ENCODE results near the gene FOCAD.

Gene FOCAD

DNA sequence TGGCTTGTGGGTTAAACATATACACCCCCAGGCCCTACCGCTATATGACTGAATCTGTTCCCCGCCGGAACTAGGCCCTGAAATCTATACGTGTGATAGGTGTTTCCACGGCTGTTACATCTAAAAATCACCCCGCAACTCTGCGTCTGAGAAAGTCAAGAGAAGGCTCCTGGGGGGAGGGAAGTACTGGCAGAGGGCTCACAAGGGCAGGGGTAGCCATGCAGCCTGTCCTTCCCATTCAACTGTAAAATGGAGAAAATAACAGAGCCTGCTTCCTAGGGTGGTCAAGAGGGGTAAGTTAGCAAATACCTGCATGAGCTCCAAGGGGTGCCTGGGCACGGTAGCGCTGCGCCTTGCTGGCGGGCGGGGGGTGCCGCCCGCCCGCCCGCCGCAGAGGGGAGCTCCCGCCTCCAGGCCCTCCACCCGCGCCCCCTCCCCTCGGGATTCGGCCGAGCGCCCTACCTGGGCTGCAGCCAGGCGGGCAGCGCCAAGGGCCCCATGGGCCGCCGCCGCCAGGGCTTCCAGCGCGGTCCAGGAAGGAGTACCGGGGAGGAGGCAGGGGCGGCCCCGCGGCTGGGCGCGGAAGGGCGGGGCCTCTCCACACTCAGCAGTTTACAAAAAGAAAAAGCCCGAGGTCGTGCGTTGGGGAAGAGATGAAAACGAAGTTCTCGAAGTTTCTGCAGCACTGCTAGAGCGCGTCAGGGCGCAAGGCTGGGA, 347.2 kb downstream of the FOCAD start, which contains the start of gene HACD4:
Gene HACD4 (minus strand): TSS at position 550 of the 717 bp plus-strand sequence. CDS start 50 bp downstream, at position 500.
- Histone ChIP-seq H3K36me3 (ENCODE audit: insufficient read depth, low read length) (no peaks in the 10 kb centered on the region), H3K4me1 (ENCODE audit: insufficient read depth, low read length, poor library complexity, severe bottlenecking) (peaks cover 12% of the 10 kb centered on the region), H3K9ac (ENCODE audit: low read depth, low read length, poor library complexity, severe bottlenecking) (no peak within 1 kb of the TSS), H3K9me3 (ENCODE audit: insufficient read depth, low read depth, low read length) (no peaks in the 10 kb centered on the region), H2AFZ (ENCODE audit: low read length) (no peak within 1 kb of the TSS), H3F3A (ENCODE audit: low read depth) (no peaks in the 10 kb centered on the region), H4K20me1 (ENCODE audit: insufficient read depth, low read length, poor library complexity, severe bottlenecking) (no peaks in the 10 kb centered on the region), H3K4me3 (ENCODE audit: low read length, poor library complexity, severe bottlenecking) (peak within 1 kb of the TSS; percentile 21), H3K27me3 (ENCODE audit: insufficient read depth, low read length, poor library complexity, severe bottlenecking) (no peaks in the 10 kb centered on the region), H3K4me2 (ENCODE audit: low read depth, low read length, poor library complexity, severe bottlenecking) (no peak within 1 kb of the TSS), H3K79me2 (ENCODE audit: insufficient read depth, low read length) (no peaks in the 10 kb centered on the region), H3K9me2 (replicated peaks; ENCODE audit: low read depth, low read length) (no peaks in the 10 kb centered on the region)
- TF ChIP-seq EZH2phosphoT487 (IDR thresholded peaks at IDR 0.05; ENCODE audit: borderline replicate concordance): no peak
- TF ChIP-seq, protein P1, sequence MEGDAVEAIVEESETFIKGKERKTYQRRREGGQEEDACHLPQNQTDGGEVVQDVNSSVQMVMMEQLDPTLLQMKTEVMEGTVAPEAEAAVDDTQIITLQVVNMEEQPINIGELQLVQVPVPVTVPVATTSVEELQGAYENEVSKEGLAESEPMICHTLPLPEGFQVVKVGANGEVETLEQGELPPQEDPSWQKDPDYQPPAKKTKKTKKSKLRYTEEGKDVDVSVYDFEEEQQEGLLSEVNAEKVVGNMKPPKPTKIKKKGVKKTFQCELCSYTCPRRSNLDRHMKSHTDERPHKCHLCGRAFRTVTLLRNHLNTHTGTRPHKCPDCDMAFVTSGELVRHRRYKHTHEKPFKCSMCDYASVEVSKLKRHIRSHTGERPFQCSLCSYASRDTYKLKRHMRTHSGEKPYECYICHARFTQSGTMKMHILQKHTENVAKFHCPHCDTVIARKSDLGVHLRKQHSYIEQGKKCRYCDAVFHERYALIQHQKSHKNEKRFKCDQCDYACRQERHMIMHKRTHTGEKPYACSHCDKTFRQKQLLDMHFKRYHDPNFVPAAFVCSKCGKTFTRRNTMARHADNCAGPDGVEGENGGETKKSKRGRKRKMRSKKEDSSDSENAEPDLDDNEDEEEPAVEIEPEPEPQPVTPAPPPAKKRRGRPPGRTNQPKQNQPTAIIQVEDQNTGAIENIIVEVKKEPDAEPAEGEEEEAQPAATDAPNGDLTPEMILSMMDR (conservative IDR thresholded peaks at IDR 0.05; ENCODE audit: low read length): no peak

DNA sequence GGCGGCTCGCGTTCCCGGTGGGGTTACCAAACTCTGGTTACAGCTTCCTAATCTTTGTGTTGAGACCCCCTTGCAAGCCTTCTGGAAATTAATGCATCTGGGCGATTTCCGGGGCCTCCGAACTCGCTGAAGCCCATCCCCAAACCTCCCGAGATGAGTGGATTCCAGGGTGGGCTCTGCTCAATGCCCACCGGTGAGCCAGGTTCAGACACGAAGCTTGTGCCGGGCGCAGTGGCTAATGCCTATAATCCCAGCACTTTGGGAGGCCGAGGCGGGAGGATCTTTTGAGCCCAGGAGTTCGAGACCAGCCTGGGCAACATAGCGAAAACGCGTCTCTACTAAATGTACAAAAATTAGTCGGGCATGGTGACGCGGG, 347.7 kb downstream of the FOCAD start:
- no peaks in the 10 kb centered on the region for H3F3A ChIP-seq (ENCODE audit: low read depth)
- H3K4me1 ChIP-seq (ENCODE audit: insufficient read depth, low read length, poor library complexity, severe bottlenecking): peaks cover 12% of the 10 kb centered on the region
- H3K9me3 ChIP-seq (ENCODE audit: insufficient read depth, low read depth, low read length): no peaks in the 10 kb centered on the region
- H3K79me2 ChIP-seq (ENCODE audit: insufficient read depth, low read length): no peaks in the 10 kb centered on the region
- no peak overlapping the region for H3K9ac ChIP-seq (ENCODE audit: low read depth, low read length, poor library complexity, severe bottlenecking)
- TF ChIP-seq, protein P1 (conservative IDR thresholded peaks at IDR 0.05; ENCODE audit: low read length): no peak
- TF ChIP-seq EZH2phosphoT487 (IDR thresholded peaks at IDR 0.05; ENCODE audit: borderline replicate concordance): no peak
- no peak overlapping the region for H3K4me2 ChIP-seq (ENCODE audit: low read depth, low read length, poor library complexity, severe bottlenecking)
- H3K27me3 ChIP-seq (ENCODE audit: insufficient read depth, low read length, poor library complexity, severe bottlenecking): no peaks in the 10 kb centered on the region
- no peak overlapping the region for H3K4me3 ChIP-seq (ENCODE audit: low read length, poor library complexity, severe bottlenecking)
- H4K20me1 ChIP-seq (ENCODE audit: insufficient read depth, low read length, poor library complexity, severe bottlenecking): no peaks in the 10 kb centered on the region
- no peaks in the 10 kb centered on the region for H3K9me2 ChIP-seq (replicated peaks; ENCODE audit: low read depth, low read length)
- H3K36me3 ChIP-seq (ENCODE audit: insufficient read depth, low read length): no peaks in the 10 kb centered on the region
- H2AFZ ChIP-seq (ENCODE audit: low read length): no peak overlapping the region

DNA sequence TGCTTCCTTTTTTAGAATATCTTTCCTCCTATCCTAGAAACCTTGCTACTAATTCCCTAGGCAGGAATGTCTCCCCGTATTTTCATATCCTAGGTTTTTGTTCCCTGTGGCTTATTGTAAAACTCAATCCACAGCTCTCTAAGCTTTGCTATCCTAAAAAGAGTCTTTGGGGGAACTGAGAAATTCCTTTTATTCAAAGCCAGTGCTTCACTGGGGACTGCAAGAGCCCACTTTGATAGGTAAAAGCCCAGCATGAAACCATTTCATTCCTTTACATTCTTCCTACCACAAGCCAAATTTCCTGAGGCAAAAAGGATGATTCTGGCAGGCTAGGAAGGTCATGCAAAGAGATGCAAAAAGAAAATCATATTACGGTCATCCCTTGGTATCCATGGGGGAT, 353.2 kb downstream of the FOCAD start:
- TF ChIP-seq EZH2phosphoT487 (IDR thresholded peaks at IDR 0.05; ENCODE audit: borderline replicate concordance): no peak
- TF ChIP-seq, protein P1 (conservative IDR thresholded peaks at IDR 0.05; ENCODE audit: low read length): no peak
- H2AFZ ChIP-seq (ENCODE audit: low read length): no peak overlapping the region
- no peaks in the 10 kb centered on the region for H3K9me2 ChIP-seq (replicated peaks; ENCODE audit: low read depth, low read length)
- no peaks in the 10 kb centered on the region for H4K20me1 ChIP-seq (ENCODE audit: insufficient read depth, low read length, poor library complexity, severe bottlenecking)
- H3K27me3 ChIP-seq (ENCODE audit: insufficient read depth, low read length, poor library complexity, severe bottlenecking): no peaks in the 10 kb centered on the region
- H3K9me3 ChIP-seq (ENCODE audit: insufficient read depth, low read depth, low read length): no peaks in the 10 kb centered on the region
- H3K4me2 ChIP-seq (ENCODE audit: low read depth, low read length, poor library complexity, severe bottlenecking): no peak overlapping the region
- no peaks in the 10 kb centered on the region for H3K36me3 ChIP-seq (ENCODE audit: insufficient read depth, low read length)
- no peaks in the 10 kb centered on the region for H3F3A ChIP-seq (ENCODE audit: low read depth)
- peaks cover 16% of the 10 kb centered on the region for H3K4me1 ChIP-seq (ENCODE audit: insufficient read depth, low read length, poor library complexity, severe bottlenecking)
- H3K9ac ChIP-seq (ENCODE audit: low read depth, low read length, poor library complexity, severe bottlenecking): no peak overlapping the region
- no peaks in the 10 kb centered on the region for H3K79me2 ChIP-seq (ENCODE audit: insufficient read depth, low read length)
- no peak overlapping the region for H3K4me3 ChIP-seq (ENCODE audit: low read length, poor library complexity, severe bottlenecking)
